ENCODE data around the gene RBM18.

Gene RBM18

GRCh38 chr9:122217640-122218039 is 47.0 kb downstream of the RBM18 start:
- no peak for TF ChIP-seq JUND (IDR thresholded peaks at IDR 0.05; ENCODE audit: low read depth)
- DNase-seq (ENCODE audit: low read depth in 1 of 2, low spot score in 1 of 2): peak; percentile 76 to 86
- in situ Hi-C loops (cut with HindIII; ENCODE audit: low pct_unique_long_range_greater_than_20kb, low sequenced_read_pairs): no loop called here

- TF ChIP-seq JUND (IDR thresholded peaks at IDR 0.05; ENCODE audit: low read depth): no peak
- DNase-seq (ENCODE audit: low read depth in 1 of 2, low spot score in 1 of 2): no peak
- in situ Hi-C loops (cut with HindIII; ENCODE audit: low pct_unique_long_range_greater_than_20kb, low sequenced_read_pairs): no loop called here
Observed at GRCh38 chr9:122216798-122217418, 47.7 kb downstream of the RBM18 start.

GRCh38 chr9:122216138-122216797 is 48.4 kb downstream of the RBM18 start:
- no peak for TF ChIP-seq JUND (IDR thresholded peaks at IDR 0.05; ENCODE audit: low read depth)
- in situ Hi-C loops (cut with HindIII; ENCODE audit: low pct_unique_long_range_greater_than_20kb, low sequenced_read_pairs): no loop called here
- DNase-seq (ENCODE audit: low read depth in 1 of 2, low spot score in 1 of 2): no peak

GRCh38 chr9:122215663-122216062 is 49.0 kb downstream of the RBM18 start:
- in situ Hi-C loops (cut with HindIII; ENCODE audit: low pct_unique_long_range_greater_than_20kb, low sequenced_read_pairs): no loop called here
- no peak for DNase-seq (ENCODE audit: low read depth in 1 of 2, low spot score in 1 of 2)
- TF ChIP-seq JUND (IDR thresholded peaks at IDR 0.05; ENCODE audit: low read depth): no peak

GRCh38 chr9:122214507-122214906 is 50.1 kb downstream of the RBM18 start:
- DNase-seq (ENCODE audit: low read depth in 1 of 2, low spot score in 1 of 2): no peak
- in situ Hi-C loops (cut with HindIII; ENCODE audit: low pct_unique_long_range_greater_than_20kb, low sequenced_read_pairs): no loop called here
- TF ChIP-seq JUND (IDR thresholded peaks at IDR 0.05; ENCODE audit: low read depth): no peak

- TF ChIP-seq JUND (IDR thresholded peaks at IDR 0.05; ENCODE audit: low read depth): no peak
- in situ Hi-C loops (cut with HindIII; ENCODE audit: low pct_unique_long_range_greater_than_20kb, low sequenced_read_pairs): no loop called here
- peak; percentile 97 for DNase-seq (ENCODE audit: low read depth in 1 of 2, low spot score in 1 of 2)
Observed at GRCh38 chr9:122213589-122214413, 50.8 kb downstream of the RBM18 start.

- DNase-seq (ENCODE audit: low read depth in 1 of 2, low spot score in 1 of 2): no peak
- in situ Hi-C loops (cut with HindIII; ENCODE audit: low pct_unique_long_range_greater_than_20kb, low sequenced_read_pairs): no loop called here
- no peak for TF ChIP-seq JUND (IDR thresholded peaks at IDR 0.05; ENCODE audit: low read depth)
Observed at GRCh38 chr9:122213102-122213588, 51.5 kb downstream of the RBM18 start.

GRCh38 chr9:122212473-122213004 is 52.1 kb downstream of the RBM18 start:
- in situ Hi-C loops (cut with HindIII; ENCODE audit: low pct_unique_long_range_greater_than_20kb, low sequenced_read_pairs): no loop called here
- TF ChIP-seq JUND (IDR thresholded peaks at IDR 0.05; ENCODE audit: low read depth): no peak
- DNase-seq (ENCODE audit: low read depth in 1 of 2, low spot score in 1 of 2): no peak

GRCh38 chr9:122209451-122209850 is 55.2 kb downstream of the RBM18 start:
- in situ Hi-C loops (cut with HindIII; ENCODE audit: low pct_unique_long_range_greater_than_20kb, low sequenced_read_pairs): no loop called here
- TF ChIP-seq JUND (IDR thresholded peaks at IDR 0.05; ENCODE audit: low read depth): no peak
- DNase-seq (ENCODE audit: low read depth in 1 of 2, low spot score in 1 of 2): no peak

GRCh38 chr9:122207096-122207495 is 57.5 kb downstream of the RBM18 start:
- TF ChIP-seq JUND (IDR thresholded peaks at IDR 0.05; ENCODE audit: low read depth): no peak
- DNase-seq (ENCODE audit: low read depth in 1 of 2, low spot score in 1 of 2): no peak
- in situ Hi-C loops (cut with HindIII; ENCODE audit: low pct_unique_long_range_greater_than_20kb, low sequenced_read_pairs): no loop called here

GRCh38 chr9:122206118-122207046 is 58.3 kb downstream of the RBM18 start:
- in situ Hi-C loops (cut with HindIII; ENCODE audit: low pct_unique_long_range_greater_than_20kb, low sequenced_read_pairs): no loop called here
- no peak for DNase-seq (ENCODE audit: low read depth in 1 of 2, low spot score in 1 of 2)
- no peak for TF ChIP-seq JUND (IDR thresholded peaks at IDR 0.05; ENCODE audit: low read depth)

- in situ Hi-C loops (cut with HindIII; ENCODE audit: low pct_unique_long_range_greater_than_20kb, low sequenced_read_pairs): no loop called here
Observed at GRCh38 chr9:122205176-122205575, 59.5 kb downstream of the RBM18 start.

More at GRCh38 chr9:122205176-122205575, 59.5 kb downstream of the RBM18 start:
- no peak for TF ChIP-seq JUND (IDR thresholded peaks at IDR 0.05; ENCODE audit: low read depth)
- peak in 1 of 2 experiments; percentile 48 for DNase-seq (ENCODE audit: low read depth in 1 of 2, low spot score in 1 of 2)
